ENCODE results near the gene ELFN1. TPM values are rescaled to one million over a fixed set of nuclear protein-coding genes. Genes with fewer than 3 reads are reported as not detected.

Gene ELFN1
- total RNA-seq, 1 donor from 2014 or later = 19.7 TPM

DNA sequence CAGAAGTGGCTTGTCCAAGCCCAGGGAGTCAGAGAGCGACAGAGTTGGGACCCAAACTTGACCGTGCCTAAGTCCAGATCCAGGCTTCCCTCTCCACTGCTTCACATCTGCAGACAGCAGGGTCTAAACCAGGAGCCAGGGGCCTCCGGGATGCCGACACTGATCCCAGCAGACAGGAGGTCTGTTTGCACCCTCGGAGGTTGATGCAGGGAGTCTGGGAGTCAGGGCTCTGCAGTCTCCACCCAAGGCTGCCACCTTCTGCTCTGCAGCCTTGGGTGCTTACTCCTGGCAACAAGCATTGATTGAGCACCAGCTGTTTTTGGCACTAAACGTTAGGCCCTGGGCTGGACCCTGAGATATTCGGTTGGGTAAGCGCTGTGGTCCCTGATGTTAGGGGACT, 21.0 kb downstream of the ELFN1 start:
- no peaks in the 10 kb centered on the region for H3K27me3 ChIP-seq (ENCODE audit: insufficient read depth, low read length)
- no peaks in the 10 kb centered on the region for H3K36me3 ChIP-seq (ENCODE audit: insufficient read depth, low read length)
- no peak overlapping the region for H2AFZ ChIP-seq (ENCODE audit: low read depth, low read length)
- no peaks in the 10 kb centered on the region for H3K27me3 Mint-ChIP-seq (ENCODE audit: low read depth, unreplicated experiment)
- peaks cover 25% of the 10 kb centered on the region for H3K36me3 Mint-ChIP-seq (ENCODE audit: low read depth, unreplicated experiment)
- no peak overlapping the region for H3K9ac ChIP-seq (ENCODE audit: low read length)
- H3K27ac Mint-ChIP-seq (ENCODE audit: unreplicated experiment) = peak overlapping the region; percentile 15
- DNase-seq (ENCODE audit: low read depth) = no peak
- H3K79me2 ChIP-seq (ENCODE audit: insufficient read depth, low read length) = no peaks in the 10 kb centered on the region
- TF ChIP-seq EZH2 (IDR thresholded peaks at IDR 0.05; ENCODE audit: insufficient read depth, low read length) = no peak
- peaks cover 7% of the 10 kb centered on the region for H3K4me1 Mint-ChIP-seq (ENCODE audit: low read depth, unreplicated experiment)
- H4K20me1 ChIP-seq (ENCODE audit: insufficient read depth, low read length) = peaks cover 24% of the 10 kb centered on the region
- H3K4me3 ChIP-seq (ENCODE audit: insufficient read depth, low read depth, low read length) = no peak overlapping the region
- H3K27ac ChIP-seq (ENCODE audit: low read depth, low read length) = no peak overlapping the region
- no peak for FAIRE-seq
- no peak overlapping the region for H3K4me3 Mint-ChIP-seq (ENCODE audit: unreplicated experiment)
- H3K4me2 ChIP-seq (ENCODE audit: low read length) = no peak overlapping the region
- peaks cover 2% of the 10 kb centered on the region for H3K9me3 Mint-ChIP-seq (ENCODE audit: unreplicated experiment)
- peaks cover 13% of the 10 kb centered on the region for H3K4me1 ChIP-seq (ENCODE audit: insufficient read depth, low read length)
- H3K9me3 ChIP-seq (ENCODE audit: insufficient read depth, low read depth, low read length) = no peaks in the 10 kb centered on the region

DNA sequence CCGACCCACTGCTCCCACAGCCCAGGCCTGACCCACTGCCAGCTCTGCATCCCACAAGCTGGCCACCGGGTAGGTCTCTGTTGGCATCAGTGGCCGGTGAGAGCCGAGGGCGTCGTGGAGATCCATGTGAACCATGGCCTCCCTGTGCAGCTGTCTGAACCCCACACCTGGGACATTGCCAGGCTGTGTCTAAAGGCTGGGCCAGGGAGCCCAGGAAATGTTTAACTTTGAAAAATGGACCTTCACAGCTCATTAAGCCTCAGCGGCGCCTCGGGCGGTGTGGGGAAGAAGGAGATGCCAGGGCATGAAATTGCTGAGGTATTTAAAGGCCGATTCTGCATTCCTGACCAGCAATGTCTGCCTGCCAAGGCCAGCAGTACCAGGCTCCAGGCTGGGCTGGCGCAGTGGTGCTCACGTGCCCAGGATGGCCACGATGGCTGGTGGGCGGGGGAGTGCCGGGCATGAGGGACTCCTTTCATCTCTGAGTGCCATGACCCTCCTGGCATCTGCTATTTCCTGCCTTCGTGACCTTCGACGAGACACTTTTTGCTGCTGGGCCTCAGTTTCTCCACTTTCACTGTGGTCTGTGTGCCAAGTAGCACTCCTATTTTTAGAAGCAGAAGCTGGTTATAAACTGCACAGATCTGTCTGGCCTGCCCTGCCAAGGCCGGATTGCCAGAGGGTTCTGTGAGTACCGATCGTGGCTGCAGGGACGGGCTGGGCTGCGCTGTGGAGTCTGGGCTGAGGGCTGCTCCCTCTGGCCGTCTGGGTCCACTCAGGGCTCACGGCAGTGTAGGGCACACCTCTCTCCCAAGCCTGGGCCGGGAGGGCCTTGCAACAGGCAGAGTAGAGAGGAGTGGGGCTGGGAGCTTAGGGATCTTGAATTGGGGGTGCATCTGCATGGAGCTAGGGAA, 21.8 kb downstream of the ELFN1 start:
- no peaks in the 10 kb centered on the region for H3K9me3 ChIP-seq (ENCODE audit: insufficient read depth, low read depth, low read length)
- H3K4me3 Mint-ChIP-seq (ENCODE audit: unreplicated experiment) = no peak overlapping the region
- H3K4me1 Mint-ChIP-seq (ENCODE audit: low read depth, unreplicated experiment) = peaks cover 9% of the 10 kb centered on the region
- no peaks in the 10 kb centered on the region for H3K27me3 ChIP-seq (ENCODE audit: insufficient read depth, low read length)
- no peak overlapping the region for H3K4me3 ChIP-seq (ENCODE audit: insufficient read depth, low read depth, low read length)
- peak; percentile 46 for DNase-seq (ENCODE audit: low read depth)
- peaks cover 25% of the 10 kb centered on the region for H4K20me1 ChIP-seq (ENCODE audit: insufficient read depth, low read length)
- no peak overlapping the region for H3K9ac ChIP-seq (ENCODE audit: low read length)
- TF ChIP-seq, protein P1, sequence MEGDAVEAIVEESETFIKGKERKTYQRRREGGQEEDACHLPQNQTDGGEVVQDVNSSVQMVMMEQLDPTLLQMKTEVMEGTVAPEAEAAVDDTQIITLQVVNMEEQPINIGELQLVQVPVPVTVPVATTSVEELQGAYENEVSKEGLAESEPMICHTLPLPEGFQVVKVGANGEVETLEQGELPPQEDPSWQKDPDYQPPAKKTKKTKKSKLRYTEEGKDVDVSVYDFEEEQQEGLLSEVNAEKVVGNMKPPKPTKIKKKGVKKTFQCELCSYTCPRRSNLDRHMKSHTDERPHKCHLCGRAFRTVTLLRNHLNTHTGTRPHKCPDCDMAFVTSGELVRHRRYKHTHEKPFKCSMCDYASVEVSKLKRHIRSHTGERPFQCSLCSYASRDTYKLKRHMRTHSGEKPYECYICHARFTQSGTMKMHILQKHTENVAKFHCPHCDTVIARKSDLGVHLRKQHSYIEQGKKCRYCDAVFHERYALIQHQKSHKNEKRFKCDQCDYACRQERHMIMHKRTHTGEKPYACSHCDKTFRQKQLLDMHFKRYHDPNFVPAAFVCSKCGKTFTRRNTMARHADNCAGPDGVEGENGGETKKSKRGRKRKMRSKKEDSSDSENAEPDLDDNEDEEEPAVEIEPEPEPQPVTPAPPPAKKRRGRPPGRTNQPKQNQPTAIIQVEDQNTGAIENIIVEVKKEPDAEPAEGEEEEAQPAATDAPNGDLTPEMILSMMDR (IDR thresholded peaks at IDR 0.05; ENCODE audit: insufficient read depth, low read depth, low read length) = no peak
- no peak for TF ChIP-seq EZH2 (IDR thresholded peaks at IDR 0.05; ENCODE audit: insufficient read depth, low read length)
- FAIRE-seq = no peak
- H3K27ac Mint-ChIP-seq (ENCODE audit: unreplicated experiment) = no peak overlapping the region
- no peaks in the 10 kb centered on the region for H3K27me3 Mint-ChIP-seq (ENCODE audit: low read depth, unreplicated experiment)
- no peak overlapping the region for H3K27ac ChIP-seq (ENCODE audit: low read depth, low read length)
- H3K4me1 ChIP-seq (ENCODE audit: insufficient read depth, low read length) = peaks cover 13% of the 10 kb centered on the region
- no peak overlapping the region for H3K4me2 ChIP-seq (ENCODE audit: low read length)
- no peak overlapping the region for H2AFZ ChIP-seq (ENCODE audit: low read depth, low read length)
- no peaks in the 10 kb centered on the region for H3K36me3 ChIP-seq (ENCODE audit: insufficient read depth, low read length)
- peaks cover 21% of the 10 kb centered on the region for H3K36me3 Mint-ChIP-seq (ENCODE audit: low read depth, unreplicated experiment)
- H3K79me2 ChIP-seq (ENCODE audit: insufficient read depth, low read length) = no peaks in the 10 kb centered on the region
- peaks cover 2% of the 10 kb centered on the region for H3K9me3 Mint-ChIP-seq (ENCODE audit: unreplicated experiment)

DNA sequence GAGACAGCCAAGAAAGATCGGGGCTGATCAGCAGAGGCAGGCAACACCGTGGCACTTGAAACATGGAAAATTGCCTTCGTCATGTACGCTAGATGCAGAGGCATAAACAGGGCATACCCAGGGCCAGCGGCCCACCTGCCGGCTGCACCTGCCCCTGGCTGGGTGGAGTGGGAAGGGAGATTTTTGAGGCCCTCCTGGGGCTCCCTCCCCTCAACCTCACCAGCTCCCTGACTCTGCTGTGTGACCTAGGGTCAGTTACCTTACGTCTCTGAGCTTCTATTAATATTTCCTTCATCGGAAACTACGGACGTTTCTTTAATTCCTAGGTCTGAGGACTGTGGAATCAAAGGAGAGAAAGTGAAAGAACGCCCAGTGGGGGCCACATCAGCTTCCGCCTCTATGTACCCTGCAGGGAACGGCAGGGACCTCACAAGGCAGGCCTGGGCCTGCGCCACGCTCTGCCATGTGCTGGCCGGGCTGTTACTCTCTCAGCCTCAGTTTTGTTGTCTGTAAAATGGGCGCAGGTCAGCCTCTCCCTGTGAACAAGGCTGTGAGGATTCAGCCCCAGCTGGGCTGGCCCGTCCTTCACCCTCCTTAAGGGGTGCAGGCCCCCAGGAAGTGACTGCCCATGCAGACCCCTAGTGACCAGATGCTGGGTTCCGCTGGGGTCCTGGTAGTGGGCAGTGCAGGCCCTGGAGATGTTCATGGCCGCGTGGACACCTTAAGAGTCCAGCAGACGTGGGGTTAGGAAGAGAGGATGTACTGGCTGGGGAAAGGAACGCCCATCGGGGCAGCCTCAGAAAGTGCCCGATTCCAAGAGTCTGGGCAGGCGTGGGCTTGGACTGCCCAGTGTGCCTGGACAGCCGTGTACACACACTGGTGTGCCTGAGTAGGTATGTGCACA, 22.7 kb downstream of the ELFN1 start:
- H3K9ac ChIP-seq (ENCODE audit: low read length) = no peak overlapping the region
- no peak overlapping the region for H3K4me2 ChIP-seq (ENCODE audit: low read length)
- H3K27ac ChIP-seq (ENCODE audit: low read depth, low read length) = no peak overlapping the region
- Mint-ChIP-seq H3K4me3 (ENCODE audit: unreplicated experiment) (no peak overlapping the region), H3K27ac (ENCODE audit: unreplicated experiment) (no peak overlapping the region), H3K36me3 (ENCODE audit: low read depth, unreplicated experiment) (peaks cover 23% of the 10 kb centered on the region), H3K27me3 (ENCODE audit: low read depth, unreplicated experiment) (no peaks in the 10 kb centered on the region), H3K9me3 (ENCODE audit: unreplicated experiment) (peaks cover 2% of the 10 kb centered on the region), H3K4me1 (ENCODE audit: low read depth, unreplicated experiment) (peaks cover 9% of the 10 kb centered on the region)
- DNase-seq (ENCODE audit: low read depth) (no peak), FAIRE-seq (no peak)
- no peak overlapping the region for H3K4me3 ChIP-seq (ENCODE audit: insufficient read depth, low read depth, low read length)
- H3K79me2 ChIP-seq (ENCODE audit: insufficient read depth, low read length) = no peaks in the 10 kb centered on the region
- H3K36me3 ChIP-seq (ENCODE audit: insufficient read depth, low read length) = no peaks in the 10 kb centered on the region
- no peaks in the 10 kb centered on the region for H3K9me3 ChIP-seq (ENCODE audit: insufficient read depth, low read depth, low read length)
- H2AFZ ChIP-seq (ENCODE audit: low read depth, low read length) = no peak overlapping the region
- TF ChIP-seq, protein P1 (IDR thresholded peaks at IDR 0.05; ENCODE audit: insufficient read depth, low read depth, low read length) = no peak
- no peak for TF ChIP-seq EZH2 (IDR thresholded peaks at IDR 0.05; ENCODE audit: insufficient read depth, low read length)
- H3K4me1 ChIP-seq (ENCODE audit: insufficient read depth, low read length) = peaks cover 13% of the 10 kb centered on the region
- peaks cover 25% of the 10 kb centered on the region for H4K20me1 ChIP-seq (ENCODE audit: insufficient read depth, low read length)
- no peaks in the 10 kb centered on the region for H3K27me3 ChIP-seq (ENCODE audit: insufficient read depth, low read length)

Data from astrocyte (in vitro differentiated cells and primary cell).